Caki2 (cell line): ENCODE results near the gene VAMP4. TPM values are rescaled to one million over a fixed set of nuclear protein-coding genes. Genes with fewer than 3 reads are reported as not detected.

Source experiments
- DNase-seq: peaks from one replicate; pipeline ENCODE4 v3.0.0-alpha.2; 2015; ENCODE audit warnings: low read depth
- in situ Hi-C: cut with HindIII; loops from 2 replicates; pipeline ENCODE4 v1.10.0; 2016; ENCODE audit warnings: low sequenced_read_pairs, low pct_unique_long_range_greater_than_20kb, mixed read lengths
- total RNA-seq: library from RNA; depleted of rRNA; stranded (reverse); fragments of >200 nt; shearing (Covaris generic); gene quantifications from 2 replicates; pipeline ENCODE4 v1.2.3, GENCODE V29; 2014; ENCODE audit warnings: low replicate concordance; rRNA removed

The VAMP4 gene
- 1.1 and 3.4 TPM in 2 replicates for total RNA-seq

GRCh38 chr1:171741872-171742576 lies at the start of gene VAMP4:
VAMP4 (minus strand) TSS chr1:171742065; CDS start chr1:171738414, 3,651 bp downstream.
- in situ Hi-C loops = no loop called here
- DNase-seq = peak; percentile 92

GRCh38 chr1:171790318-171790717 lies 48.5 kb upstream of the VAMP4 start:
- DNase-seq = no peak
- in situ Hi-C loops = no loop called here

- no peak for DNase-seq
- in situ Hi-C loops = no loop called here
Measured at GRCh38 chr1:171788696-171789095, 46.8 kb upstream of the VAMP4 start.

GRCh38 chr1:171787686-171788480 lies 46.0 kb upstream of the VAMP4 start:
- in situ Hi-C loops = no loop called here
- no peak for DNase-seq

GRCh38 chr1:171786534-171786933 lies 44.7 kb upstream of the VAMP4 start:
- in situ Hi-C loops = no loop called here
- DNase-seq = no peak

GRCh38 chr1:171785766-171786165 lies 43.9 kb upstream of the VAMP4 start:
- no peak for DNase-seq
- in situ Hi-C loops = no loop called here

- in situ Hi-C loops = no loop called here
- DNase-seq = no peak
Measured at GRCh38 chr1:171784784-171785183, 42.9 kb upstream of the VAMP4 start.

- no peak for DNase-seq
- in situ Hi-C loops = no loop called here
Measured at GRCh38 chr1:171783816-171784530, 42.1 kb upstream of the VAMP4 start.

- in situ Hi-C loops = no loop called here
- peak; percentile 100 for DNase-seq
Measured at GRCh38 chr1:171781176-171781875, 39.5 kb upstream of the VAMP4 start, which contains the start of gene METTL13. METTL13 (plus strand) TSS chr1:171781660; CDS start chr1:171781968, 308 bp downstream.

GRCh38 chr1:171780583-171781175 lies 38.8 kb upstream of the VAMP4 start:
- in situ Hi-C loops = no loop called here
- no peak for DNase-seq

GRCh38 chr1:171772312-171772711 lies 30.4 kb upstream of the VAMP4 start:
- in situ Hi-C loops = no loop called here
- DNase-seq = no peak

GRCh38 chr1:171769754-171770153 lies 27.9 kb upstream of the VAMP4 start:
- no peak for DNase-seq
- in situ Hi-C loops = no loop called here

GRCh38 chr1:171769171-171769570 lies 27.3 kb upstream of the VAMP4 start:
- in situ Hi-C loops = no loop called here

GRCh38 chr1:171763764-171764163 lies 21.9 kb upstream of the VAMP4 start:
- DNase-seq = no peak
- in situ Hi-C loops = no loop called here

More at GRCh38 chr1:171769171-171769570, 27.3 kb upstream of the VAMP4 start:
- no peak for DNase-seq

- in situ Hi-C loops = no loop called here
- DNase-seq = no peak
Measured at GRCh38 chr1:171762143-171762563, 20.3 kb upstream of the VAMP4 start.

- in situ Hi-C loops = no loop called here
- no peak for DNase-seq
Measured at GRCh38 chr1:171758011-171758410, 16.1 kb upstream of the VAMP4 start.

- no peak for DNase-seq
- in situ Hi-C loops = no loop called here
Measured at GRCh38 chr1:171756856-171757255, 15.0 kb upstream of the VAMP4 start.

GRCh38 chr1:171754971-171755370 lies 13.1 kb upstream of the VAMP4 start:
- no peak for DNase-seq
- in situ Hi-C loops = no loop called here
